T-helper 1 cell treated with Interleukin-12 subunit alpha and Interleukin-12 subunit beta and Interleukin-4 antibody, amounts not matched to agents 30 ng/mL and 1 ng/mL, for 36 hours (primary cell): ENCODE results near the gene ADAMTS5. TPM values are rescaled to one million over a fixed set of nuclear protein-coding genes. Genes with fewer than 3 reads are reported as not detected.

Experiments used
- intact Hi-C: fragments of 100-400 bp; cut with micrococcal nuclease; formaldehyde crosslinking; loops from one replicate; pipeline ENCODE4 v1.15.1; 2024
- total RNA-seq: library from RNA; stranded (reverse); gene quantifications from 2 replicates; pipeline ENCODE4 v1.2.3, GENCODE V29; 2022

The ADAMTS5 gene
- total RNA-seq, 1 donor from 2014 or later: not detected

GRCh38 chr21:26888931-26889330 is 78.0 kb downstream of the ADAMTS5 start:
- intact Hi-C loops: no loop called here

GRCh38 chr21:26888256-26888655 is 78.6 kb downstream of the ADAMTS5 start:
- intact Hi-C loops: no loop called here

- intact Hi-C loops: no loop called here
Measured at GRCh38 chr21:26887251-26887650, 79.6 kb downstream of the ADAMTS5 start.

GRCh38 chr21:26884436-26884835 is 82.5 kb downstream of the ADAMTS5 start:
- intact Hi-C loops: no loop called here

- intact Hi-C loops: no loop called here
Measured at GRCh38 chr21:26883768-26884167, 83.1 kb downstream of the ADAMTS5 start.

GRCh38 chr21:26881504-26882228 is 85.2 kb downstream of the ADAMTS5 start:
- intact Hi-C loops: no loop called here

GRCh38 chr21:26877018-26877417 is 89.9 kb downstream of the ADAMTS5 start:
- intact Hi-C loops: no loop called here

GRCh38 chr21:26874347-26874746 is 92.5 kb downstream of the ADAMTS5 start:
- intact Hi-C loops: no loop called here

Other genes starting within 250 kb of the ADAMTS5 start
- gene ADAMTS1, start 121.7 kb downstream of the ADAMTS5 start, total RNA-seq: 7.1 and 7.4 TPM in 2 replicates